Esophagus squamous epithelium (tissue), 5 donors: ENCODE results near the gene CD163L1. TPM values are rescaled to one million over a fixed set of nuclear protein-coding genes. Genes with fewer than 3 reads are reported as not detected.

Experiments used
- DNase-seq: peaks from one replicate; lab custom pipeline; 2025; lab: John Stamatoyannopoulos, UW
- H3K27ac ChIP-seq, 4 donors: fragments of 200-600 bp; sonication (generic); one replicate each; pipeline ENCODE4 v1.5.1; 2016 to 2019; ENCODE audit warnings: mild to moderate bottlenecking in 1 of 4
- H3K27me3 ChIP-seq, 4 donors: fragments of 200-600 bp; sonication (generic); 1 replicate in 3 of 4; 2 replicates in 1 of 4; pipeline versions ENCODE4 v1.5.1 to v1.6.0; 2017 to 2021; ENCODE audit warnings: antibody characterized with exemption in 1 of 4
- H3K36me3 ChIP-seq, 3 donors: fragments of 200-600 bp; sonication (generic); one replicate each; pipeline ENCODE4 v1.5.1; 2016 to 2019
- H3K4me1 ChIP-seq, 3 donors: fragments of 200-600 bp; sonication (generic); one replicate each; pipeline ENCODE4 v1.5.1; 2017 to 2019
- H3K4me3 ChIP-seq, 4 donors: fragments of 200-600 bp; sonication (generic); 1 replicate in 3 of 4; 2 replicates in 1 of 4; pipeline ENCODE4 v1.5.1; 2016 to 2019; ENCODE audit warnings: mild to moderate bottlenecking in 2 of 4, moderate library complexity in 1 of 4
- H3K9me3 ChIP-seq, 3 donors: fragments of 200-600 bp; sonication (generic); one replicate each; pipeline ENCODE4 v1.5.1; 2016 to 2019
- POLR2A ChIP-seq, 4 donors: fragments of 450-650 bp; IDR thresholded peaks; one replicate each; pipeline ENCODE4 v1.6.1; 2017; ENCODE audit warnings: antibody characterized with exemption in 4 of 4, mild to moderate bottlenecking in 4 of 4, moderate library complexity in 3 of 4
- WGBS, 2 donors: methylation state at CpG; one replicate each; pipeline ENCODE4 v1.1.5; 2018; 5-methylcytosine and 5-hydroxymethylcytosine counted together
- intact Hi-C: fragments of 100-400 bp; cut with DNase I; formaldehyde crosslinking; loops from one replicate; pipeline ENCODE4 v1.15.0; 2022
- total RNA-seq, 4 donors: library from RNA; depleted of rRNA; stranded (reverse); fragments of >200 nt; gene quantifications; one replicate each; pipeline ENCODE4 v1.1.0, GENCODE V29; 2016
- TF ChIP-seq, protein P1 (sequence below), 6 experiments: fragments of 450-650 bp in 4 of 6; fragments of 200-600 bp in 2 of 6; sonication (generic) in 2 of 6; IDR thresholded peaks; one replicate each; pipeline ENCODE4 v1.5.1; 2016 to 2019; ENCODE audit warnings: antibody characterized with exemption in 6 of 6, mild to moderate bottlenecking in 4 of 6, moderate library complexity in 4 of 6
- donor health status: DM: yes; HTN: yes; CAD: no.

The CD163L1 gene
- total RNA-seq, 4 donors from 2014 or later, result 0.15 to 2.8 (median 1.1) TPM

DNA sequence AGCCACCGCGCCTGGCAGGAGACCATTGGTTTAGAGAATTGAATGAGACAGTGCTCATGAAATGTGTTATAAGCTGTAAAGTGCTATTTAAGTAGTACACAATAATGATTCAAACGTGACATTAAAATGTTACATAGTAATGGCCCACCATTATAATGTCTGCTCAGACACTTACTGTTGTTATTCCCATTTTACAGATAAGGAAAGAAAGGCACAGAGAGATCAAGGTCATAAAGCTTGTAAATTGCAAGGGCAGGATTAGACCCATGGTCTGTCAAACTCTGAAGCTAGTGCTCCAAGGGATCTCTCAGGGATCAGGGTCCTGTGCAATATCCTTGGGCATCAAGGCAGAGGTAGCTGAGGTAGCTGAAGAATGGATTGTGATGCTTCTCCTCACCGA is 133.9 kb downstream of the CD163L1 start:
- no peak for DNase-seq
- Histone ChIP-seq H3K27me3 (no peaks in the 10 kb centered on the region), H3K27ac (no peak overlapping the region), H3K4me3 (no peak overlapping the region), H3K4me1 (no peaks in the 10 kb centered on the region), H3K36me3 (no peaks in the 10 kb centered on the region), H3K9me3 (no peaks in the 10 kb centered on the region)
- TF ChIP-seq, protein P1, sequence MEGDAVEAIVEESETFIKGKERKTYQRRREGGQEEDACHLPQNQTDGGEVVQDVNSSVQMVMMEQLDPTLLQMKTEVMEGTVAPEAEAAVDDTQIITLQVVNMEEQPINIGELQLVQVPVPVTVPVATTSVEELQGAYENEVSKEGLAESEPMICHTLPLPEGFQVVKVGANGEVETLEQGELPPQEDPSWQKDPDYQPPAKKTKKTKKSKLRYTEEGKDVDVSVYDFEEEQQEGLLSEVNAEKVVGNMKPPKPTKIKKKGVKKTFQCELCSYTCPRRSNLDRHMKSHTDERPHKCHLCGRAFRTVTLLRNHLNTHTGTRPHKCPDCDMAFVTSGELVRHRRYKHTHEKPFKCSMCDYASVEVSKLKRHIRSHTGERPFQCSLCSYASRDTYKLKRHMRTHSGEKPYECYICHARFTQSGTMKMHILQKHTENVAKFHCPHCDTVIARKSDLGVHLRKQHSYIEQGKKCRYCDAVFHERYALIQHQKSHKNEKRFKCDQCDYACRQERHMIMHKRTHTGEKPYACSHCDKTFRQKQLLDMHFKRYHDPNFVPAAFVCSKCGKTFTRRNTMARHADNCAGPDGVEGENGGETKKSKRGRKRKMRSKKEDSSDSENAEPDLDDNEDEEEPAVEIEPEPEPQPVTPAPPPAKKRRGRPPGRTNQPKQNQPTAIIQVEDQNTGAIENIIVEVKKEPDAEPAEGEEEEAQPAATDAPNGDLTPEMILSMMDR (IDR thresholded peaks at IDR 0.05), result no peak
- TF ChIP-seq POLR2A (IDR thresholded peaks at IDR 0.05), result no peak
- 81 to 98% methylated on average over 1 to 3 of the region's 4 CpGs for WGBS, 2 donors
- intact Hi-C loops, result no loop called here

Other genes starting within 250 kb of the CD163L1 start
- not detected for gene ACSM4, start 140.1 kb downstream of the CD163L1 start, total RNA-seq
- gene CD163, start 59.6 kb upstream of the CD163L1 start, total RNA-seq, result 100 to 1,000 TPM in 2 of 4 donors, 10 to 100 TPM in 1, 1 to 10 TPM in 1; 4.2 to 137 (median 67.1) TPM
- not detected for gene APOBEC1, start 221.8 kb upstream of the CD163L1 start, total RNA-seq